Activated CD4-positive, alpha-beta T cell treated with anti-CD3 and anti-CD28 coated beads, Interleukin-2, amount 50 U/mL, for 1 hour (primary cell): ENCODE results near the gene SNX24.
A peak's percentile ranks its signal among the peaks of the same experiment; 100 is the strongest.
"Not testable (repeated sequence)": the region's sequence is repeated elsewhere in the genome, so short reads cannot be mapped to it uniquely, and the experiment has no call there.

Experiments
- DNase-seq: peaks from one replicate; pipeline ENCODE4 v3.0.0-alpha.2; 2020

SNX24 gene, protein sequence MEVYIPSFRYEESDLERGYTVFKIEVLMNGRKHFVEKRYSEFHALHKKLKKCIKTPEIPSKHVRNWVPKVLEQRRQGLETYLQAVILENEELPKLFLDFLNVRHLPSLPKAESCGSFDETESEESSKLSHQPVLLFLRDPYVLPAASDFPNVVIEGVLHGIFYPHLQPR

DNA sequence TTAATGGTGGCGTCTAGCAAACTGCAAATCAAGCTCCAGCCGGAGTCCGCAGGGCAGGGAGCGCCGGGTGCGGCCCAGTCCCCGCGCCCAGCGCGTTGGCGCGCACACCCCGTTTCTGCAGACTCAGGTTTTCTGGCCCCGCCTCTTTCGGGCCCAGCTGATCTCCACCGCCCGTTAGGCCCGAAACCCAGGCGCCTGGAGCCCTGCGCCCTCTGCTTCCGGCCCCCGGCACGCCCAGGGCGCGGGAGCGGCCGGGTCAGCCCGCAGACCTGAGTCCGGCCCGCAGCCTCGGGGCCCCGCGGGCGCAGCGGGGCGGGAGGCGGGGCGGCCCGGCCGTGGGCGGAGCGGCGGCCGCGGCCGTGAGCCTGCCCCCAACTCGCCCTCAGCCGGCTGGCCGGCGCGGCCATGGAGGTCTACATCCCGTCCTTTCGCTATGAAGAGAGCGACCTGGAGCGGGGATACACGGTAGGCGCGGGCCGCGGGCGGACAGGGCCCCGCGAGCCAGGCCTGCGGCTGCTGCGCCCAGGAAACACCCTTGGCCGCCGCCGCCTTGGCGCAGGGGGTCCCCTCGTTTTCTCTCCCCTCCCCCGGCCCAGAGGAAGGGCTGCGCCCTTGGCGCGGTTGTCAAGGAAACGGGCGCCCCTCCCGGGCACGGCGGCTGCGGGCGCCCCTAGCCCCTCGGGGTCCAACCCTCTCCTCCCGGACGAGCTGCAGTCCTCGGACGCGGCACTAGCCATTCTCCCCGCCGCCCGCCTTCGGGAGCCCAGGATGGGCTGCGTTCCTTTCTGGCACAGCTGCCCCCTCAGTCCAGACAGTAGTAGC, at the start of gene SNX24:
Gene SNX24 (plus strand): TSS at position 385 of the 822 bp plus-strand sequence. CDS start 21 bp downstream, at position 406.
- DNase-seq: peak; percentile 63

DNA sequence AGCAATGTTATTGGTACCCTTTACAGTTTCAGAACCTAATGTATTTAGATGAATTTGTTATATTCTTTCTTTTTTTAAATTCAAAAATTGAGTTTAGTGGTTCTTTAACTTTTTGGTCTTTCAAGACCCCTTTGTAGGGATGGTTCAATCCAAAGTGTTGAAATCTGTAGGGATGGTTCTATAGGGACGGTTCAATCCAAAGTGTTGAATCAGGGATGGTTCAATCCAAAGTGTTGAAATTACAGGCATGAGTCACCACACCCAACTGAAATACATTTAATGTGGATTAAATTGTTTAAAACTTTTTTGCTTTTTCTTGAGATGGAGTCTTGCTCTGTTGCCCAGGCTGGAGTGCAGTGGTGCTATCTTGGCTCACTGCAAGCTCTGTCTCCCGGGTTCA, 39.9 kb upstream of the SNX24 start:
- DNase-seq: no peak

DNA sequence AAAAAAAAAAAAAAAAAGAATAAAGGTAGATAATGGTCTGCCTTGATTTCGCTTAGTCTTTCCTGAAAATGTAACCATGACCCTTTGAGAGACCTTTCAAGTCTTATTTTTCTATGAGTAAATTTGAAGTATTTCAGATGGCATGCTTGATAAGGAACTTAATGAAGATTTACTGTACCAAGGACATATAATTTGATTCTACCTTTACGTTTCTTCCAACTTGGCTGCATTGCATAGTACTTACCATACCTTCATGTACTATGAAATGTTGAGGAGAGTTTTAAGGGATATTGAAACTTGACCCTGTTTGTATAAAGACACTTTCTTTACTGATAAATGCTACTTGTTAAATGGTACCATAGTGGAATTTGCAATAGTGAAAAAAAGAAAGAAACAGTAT, 35.0 kb upstream of the SNX24 start:
- DNase-seq: no peak

DNA sequence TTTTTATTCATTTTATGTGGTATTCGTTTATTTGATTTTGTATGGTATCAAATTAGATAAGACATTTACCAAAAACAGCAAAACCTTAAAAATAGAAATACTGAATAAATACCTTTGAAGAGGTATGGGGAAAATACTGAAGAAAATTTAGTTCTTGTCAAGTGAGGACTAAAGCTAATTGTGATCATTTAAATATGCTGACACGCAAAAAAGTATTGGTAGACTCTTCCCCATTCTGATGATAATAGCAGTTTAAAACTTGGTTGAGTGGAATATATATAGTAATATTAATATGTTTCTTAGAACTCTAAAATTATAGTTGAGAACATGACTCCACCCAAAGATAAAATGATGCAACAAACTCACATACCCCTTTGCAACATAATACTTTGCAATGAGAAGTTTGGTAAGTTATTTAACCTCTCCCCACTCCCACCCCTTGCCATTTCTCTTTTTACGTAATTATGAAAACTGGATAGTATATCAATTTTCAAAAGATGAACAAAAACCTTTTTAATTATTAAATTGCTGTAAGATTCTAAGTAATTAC, 30.1 kb upstream of the SNX24 start:
- DNase-seq: no peak

DNA sequence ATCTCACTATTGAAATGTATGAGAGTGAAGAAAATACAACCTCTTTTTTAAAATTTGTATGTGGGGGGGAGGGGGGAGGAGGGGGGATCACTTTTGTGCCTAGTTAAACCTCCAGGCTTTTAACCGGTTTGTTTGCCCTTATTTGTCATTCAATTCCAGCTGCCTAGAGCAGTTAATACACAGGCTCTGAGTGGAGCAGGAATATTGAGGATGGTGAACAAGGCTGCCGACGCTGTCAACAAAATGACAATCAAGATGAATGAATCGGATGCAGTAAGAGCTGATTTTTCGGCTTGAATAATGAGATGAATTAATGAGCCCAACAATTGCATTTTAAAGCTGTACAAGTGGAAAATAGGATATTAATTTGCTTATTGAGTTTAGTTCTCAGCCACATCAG, 28.7 kb upstream of the SNX24 start:
- no peak for DNase-seq

DNA sequence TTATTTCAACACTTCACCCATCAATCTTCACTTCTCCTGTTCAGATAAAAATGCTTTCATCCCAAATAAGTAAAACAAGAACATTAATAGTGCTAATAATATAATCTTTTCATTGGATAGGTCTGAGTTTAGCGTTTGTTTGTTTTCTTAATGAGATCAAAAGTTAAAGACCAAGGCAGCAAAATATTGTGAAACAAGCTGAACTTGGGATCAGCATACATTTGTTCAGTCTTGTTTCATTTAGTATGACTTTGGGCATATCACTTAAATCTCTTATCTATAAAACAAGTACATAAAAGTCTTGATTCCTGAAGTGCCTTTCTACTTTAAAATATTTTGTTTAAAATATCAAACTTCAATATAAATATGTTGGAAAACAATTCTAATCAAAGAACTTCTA, 13.4 kb upstream of the SNX24 start:
- no peak for DNase-seq

DNA sequence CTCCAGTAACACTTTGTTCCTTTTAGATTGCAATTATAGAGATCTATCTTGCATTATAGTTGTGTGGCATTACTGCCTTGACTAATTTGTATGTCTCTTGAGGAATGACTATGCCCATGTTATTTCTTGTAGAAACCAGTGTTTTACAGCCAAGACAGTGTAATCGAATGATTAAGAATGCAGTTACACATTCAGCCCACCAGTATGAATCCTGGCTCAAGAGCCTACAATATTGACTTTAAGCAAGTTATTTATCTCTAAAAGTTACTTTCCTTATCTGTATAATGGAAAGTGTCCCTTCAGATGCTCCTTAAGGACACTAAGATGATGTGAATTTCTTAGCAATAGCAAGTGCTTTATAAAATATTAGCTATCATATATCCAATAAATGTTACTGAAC, 9.7 kb upstream of the SNX24 start:
- no peak for DNase-seq

DNA sequence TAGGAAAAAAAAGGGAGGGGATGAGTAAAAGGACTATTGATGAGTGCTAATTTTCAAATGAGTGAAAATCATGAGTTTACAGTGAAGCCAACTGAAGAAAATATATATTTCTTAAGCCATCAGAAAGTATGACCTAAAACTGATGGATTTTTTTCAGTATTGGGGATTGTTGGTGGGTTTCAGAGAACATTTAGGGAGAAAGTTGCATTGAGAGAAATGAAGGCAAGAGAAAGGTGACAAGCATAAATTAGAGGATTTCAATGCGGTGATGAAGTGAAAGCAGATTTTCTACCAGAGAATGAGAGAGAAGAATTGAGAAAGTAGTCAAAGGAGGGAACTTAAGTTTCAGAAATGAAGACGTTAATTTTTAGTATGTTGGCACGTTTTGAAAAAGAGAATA, 8.5 kb upstream of the SNX24 start:
- no peak for DNase-seq

DNA sequence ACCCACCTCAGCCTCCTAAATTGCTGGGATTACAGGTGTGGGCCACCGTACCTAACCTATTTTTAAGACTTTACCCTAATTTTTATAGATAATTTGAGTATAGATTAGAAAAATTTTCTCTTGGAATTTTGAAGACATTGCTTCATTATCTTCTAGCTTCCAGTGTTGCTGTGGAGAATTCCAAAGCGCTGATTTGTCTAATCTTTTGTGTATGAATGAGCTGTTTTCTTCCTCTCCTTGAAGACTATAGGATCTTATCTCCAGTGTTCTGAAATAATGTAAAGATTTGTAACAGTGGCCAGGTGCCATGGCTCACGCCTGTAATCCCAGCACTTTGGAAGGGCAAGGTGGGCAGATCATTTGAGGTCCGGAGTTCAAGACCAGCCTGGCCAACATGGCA, 5.7 kb upstream of the SNX24 start:
- DNase-seq: no peak

DNA sequence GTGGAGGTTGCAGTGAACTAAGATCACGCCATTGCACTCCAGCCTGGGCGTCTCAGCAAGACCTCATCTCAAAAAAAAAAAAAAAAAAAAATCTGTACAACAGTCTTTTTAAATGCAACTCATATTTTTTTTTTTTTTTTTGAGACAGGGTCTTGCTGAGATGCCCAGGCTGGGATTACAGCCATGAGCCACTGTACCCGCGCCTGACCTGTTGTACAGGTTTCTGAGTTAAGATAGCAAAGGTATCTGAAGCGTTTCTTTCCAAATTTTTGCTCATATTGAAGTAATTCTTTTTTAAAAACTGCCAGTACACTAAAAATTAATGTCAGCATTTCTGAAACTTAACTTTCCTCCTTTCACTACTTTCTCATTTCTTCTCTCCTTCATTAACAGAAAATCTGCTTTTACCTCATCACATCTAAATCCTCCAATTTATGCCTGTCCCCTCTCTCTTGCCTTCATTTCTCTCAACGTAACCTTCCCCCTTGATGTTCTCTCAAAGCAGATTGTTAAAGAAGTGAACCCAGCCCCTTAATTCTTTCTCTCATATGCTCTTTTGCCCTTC, 3.3 kb upstream of the SNX24 start:
- DNase-seq: no peak

DNA sequence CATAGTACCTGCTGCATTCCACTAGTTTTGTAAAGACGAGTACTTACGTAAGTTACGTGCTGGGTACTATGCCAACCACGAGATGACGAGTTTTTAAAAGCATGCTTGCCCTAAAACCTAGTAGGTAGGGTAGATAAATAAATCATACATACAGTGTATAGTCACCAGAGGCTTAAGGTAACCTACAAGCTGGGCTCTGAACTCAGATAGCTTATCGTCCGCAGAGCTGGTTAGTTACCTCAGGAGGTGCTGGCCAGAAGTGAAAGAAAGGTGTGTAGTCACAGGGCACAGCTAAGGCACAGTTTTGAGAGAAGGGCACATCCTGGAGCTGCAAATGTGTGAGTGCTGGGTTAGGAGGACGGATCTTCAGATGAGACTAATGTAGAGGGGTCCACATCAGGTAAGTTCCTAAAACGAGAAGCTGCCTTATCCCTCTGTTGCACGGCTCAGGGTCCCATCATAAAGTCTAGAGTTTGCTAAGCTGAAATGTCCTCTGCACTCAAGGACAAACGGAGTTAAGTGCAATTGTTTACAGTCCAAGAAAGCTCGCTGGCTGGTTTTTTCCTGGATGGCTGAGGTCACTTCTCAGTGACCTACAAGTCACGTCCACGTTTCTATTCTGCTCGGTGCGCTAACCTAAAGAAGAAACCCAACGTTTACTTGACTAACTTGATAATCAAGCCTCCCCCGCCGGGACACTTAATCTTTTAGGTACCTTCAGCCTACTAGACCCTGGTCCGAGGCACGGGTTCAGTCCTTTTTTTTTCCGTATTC, 1.1 kb upstream of the SNX24 start:
- peak; percentile 1 for DNase-seq

DNA sequence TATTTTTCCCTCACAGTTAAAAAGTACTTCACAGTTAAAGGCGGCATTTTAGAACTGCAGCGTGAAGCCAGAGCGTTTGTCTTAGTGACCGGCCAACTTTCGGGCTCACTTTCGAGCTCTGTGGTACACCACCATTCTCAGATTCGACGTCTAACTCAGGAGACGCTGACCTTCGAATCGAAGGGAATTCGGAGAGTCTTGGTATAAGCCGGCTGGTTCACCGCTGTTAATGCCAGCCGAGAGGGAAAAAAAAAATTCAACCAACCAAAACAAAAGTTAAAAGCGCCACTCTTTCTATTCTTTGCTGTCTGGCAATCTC, 544 bp upstream of the SNX24 start:
- peak; percentile 0 for DNase-seq

DNA sequence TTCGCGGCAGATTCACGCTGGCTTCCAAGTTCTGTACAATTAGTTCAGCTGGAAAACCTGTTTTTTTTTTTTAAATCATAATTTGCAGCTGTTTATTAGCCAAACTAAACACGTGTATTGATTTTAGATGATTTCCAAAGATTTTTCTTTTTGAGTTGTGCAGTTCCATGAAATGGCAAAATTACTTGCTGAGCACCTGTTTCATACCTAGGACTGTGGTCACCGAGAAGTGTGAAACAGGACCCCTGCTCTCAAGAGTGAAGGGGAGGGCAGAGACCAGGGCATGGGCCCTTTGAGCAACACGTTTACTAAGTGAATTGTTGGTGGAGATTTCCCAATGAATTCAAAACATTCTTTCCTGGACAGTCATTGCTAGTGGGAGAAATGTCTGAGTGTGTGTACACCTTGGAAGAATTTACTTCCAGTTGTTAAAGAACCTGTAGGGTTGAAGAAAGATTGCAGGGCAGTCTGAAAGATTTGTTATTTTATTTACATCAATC, 688 bp downstream of the SNX24 start:
- DNase-seq: no peak

DNA sequence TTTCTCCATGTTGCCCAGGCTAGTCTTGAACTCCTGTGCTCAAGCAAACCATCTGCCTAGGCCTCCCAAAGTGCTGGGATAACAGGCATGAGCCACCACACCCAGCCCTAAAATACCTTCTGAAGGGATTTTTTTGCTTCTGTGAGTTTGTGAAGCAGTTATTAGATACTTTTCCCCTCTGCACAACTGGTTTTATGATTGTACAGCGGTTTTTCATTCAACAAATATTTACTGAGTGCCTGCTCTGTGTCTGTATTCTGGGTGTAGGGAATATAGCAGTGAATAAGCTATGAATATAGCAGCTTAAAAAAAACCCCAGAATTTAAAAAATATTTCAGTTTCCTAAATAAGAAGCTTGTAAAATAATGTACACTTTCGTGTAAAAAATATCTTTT, 2.3 kb downstream of the SNX24 start:
- DNase-seq: no peak

DNA sequence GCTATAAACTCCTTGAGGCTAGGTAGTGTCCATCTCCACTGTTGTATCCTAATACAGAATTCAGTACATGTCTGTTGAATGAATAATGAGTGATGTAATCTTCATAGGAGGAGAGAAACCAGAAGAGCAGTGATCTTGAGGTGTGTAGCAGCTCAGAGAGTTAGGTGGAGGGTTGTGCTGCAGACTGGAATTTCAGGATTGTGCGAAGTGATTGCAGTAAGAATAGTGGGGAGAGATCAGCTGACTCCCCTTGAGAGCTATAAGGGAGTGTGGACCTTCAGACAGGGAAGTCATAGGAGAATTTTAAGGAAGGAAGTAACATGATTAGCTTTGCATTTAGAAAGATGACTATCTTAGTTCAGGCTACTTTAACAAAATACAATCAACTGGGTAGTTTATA, 4.4 kb downstream of the SNX24 start:
- no peak for DNase-seq

DNA sequence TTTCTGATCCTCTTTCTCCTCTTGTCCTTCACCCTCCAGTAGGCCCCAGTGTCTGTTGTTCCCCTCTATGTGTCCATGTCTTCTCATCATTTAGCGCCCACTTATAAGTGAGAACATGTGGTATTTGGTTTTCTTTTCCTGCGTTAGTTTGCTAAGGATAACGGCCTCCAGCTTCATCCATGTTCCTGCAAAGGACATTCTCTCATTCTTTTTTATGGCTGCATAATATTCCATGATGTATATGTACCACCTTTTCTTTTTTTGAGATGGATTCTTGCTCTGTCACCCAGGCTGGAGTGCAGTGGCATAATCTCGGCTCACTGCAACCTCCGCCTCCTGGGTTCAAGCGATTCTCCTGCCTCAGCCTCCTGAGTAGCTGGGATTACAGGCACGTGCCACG, 12.1 kb downstream of the SNX24 start:
- DNase-seq: not testable (repeated sequence)

DNA sequence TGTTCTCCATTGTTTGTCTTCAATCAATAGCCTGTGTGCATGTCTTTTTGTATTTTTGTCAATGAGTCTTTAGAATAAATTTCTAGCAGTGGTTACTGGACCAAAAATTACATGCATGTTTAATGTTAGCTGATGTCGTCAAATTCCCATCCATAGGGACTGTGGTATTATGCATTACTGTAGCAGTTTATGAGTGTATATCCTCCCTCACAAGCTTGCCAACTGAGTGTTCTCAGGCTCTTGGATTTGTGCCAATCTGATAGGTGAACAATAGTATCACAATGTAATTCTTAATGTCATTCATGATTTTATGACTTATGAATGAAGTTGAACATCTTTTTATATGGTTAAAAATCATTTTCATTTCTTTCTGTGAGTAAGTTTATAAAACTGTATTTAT, 13.0 kb downstream of the SNX24 start:
- no peak for DNase-seq

DNA sequence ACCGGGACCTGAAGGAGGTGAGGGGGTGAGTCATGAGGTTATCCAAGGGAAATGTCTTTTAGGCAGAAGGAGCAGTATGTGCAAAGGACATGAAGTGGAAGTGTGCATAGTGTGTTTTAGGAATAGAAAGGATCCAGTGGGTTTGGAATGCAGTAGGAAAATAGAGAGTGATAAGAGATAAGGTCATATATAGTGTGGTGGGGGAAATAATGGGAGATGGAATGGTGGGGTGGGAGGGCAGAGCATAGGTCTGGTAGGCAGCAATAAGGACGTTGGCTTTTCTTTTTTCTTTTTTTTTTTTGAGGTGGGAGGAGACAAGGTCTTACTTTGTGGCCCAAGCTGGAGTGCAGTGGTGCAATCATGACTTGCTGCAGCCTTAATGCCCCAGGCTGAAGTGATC, 17.8 kb downstream of the SNX24 start:
- no peak for DNase-seq

DNA sequence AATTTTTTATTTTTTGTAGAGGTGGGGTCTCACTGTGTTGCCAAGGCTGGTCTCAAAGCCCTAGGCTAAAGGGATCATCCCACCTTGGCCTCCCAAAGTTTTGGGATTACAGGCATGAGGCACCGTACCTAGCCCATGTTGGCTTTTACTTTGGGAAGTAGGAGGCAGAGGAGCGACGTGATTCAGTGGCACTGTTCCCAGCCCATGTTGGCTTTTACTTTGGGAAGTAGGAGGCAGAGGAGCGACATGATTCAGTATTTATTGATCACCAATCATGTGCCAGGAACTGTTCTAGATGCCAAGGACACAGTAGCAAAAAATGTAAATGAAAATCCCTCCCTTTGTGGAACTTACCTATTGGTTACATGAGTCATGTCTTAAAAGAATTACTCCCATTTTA, 18.3 kb downstream of the SNX24 start:
- DNase-seq: no peak

DNA sequence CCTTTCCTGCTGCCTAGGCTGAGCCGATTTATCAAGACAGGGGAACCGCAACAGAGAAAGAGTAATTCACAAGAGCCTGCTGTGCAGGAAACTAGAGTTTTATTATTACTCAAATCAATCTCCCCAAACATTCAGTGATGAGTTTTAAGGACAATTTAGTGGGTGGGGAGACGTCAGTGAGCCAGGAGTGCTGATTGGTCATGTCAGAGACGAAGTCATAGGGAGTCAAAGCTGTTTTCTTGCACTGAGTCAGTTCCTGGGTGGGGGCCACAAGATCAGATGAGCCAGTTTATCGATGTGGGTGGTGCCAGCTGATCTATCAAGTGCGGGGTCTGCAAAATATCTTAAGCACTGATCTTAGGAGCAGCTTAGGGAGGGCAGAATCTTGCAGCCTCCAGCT, 19.0 kb downstream of the SNX24 start:
- DNase-seq: no peak

DNA sequence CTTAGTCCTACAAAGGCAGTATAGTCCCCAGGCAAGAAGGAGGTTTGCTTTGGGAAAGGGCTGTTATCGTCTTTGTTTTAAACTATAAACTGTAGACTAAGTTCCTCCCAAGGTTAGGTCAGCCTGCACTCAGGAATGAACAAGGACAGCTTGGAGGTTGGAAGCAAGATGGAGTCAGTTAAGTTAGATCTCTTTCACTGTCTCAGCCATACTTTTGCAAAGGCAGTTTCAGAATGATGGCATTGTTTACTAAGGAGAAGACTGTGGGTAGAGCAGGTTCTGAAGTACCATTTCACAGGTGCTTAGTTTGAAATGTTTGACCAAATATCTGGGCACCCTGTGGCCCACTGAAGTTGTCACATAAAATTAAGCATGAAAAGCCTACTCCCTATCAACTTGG, 19.4 kb downstream of the SNX24 start:
- no peak for DNase-seq

DNA sequence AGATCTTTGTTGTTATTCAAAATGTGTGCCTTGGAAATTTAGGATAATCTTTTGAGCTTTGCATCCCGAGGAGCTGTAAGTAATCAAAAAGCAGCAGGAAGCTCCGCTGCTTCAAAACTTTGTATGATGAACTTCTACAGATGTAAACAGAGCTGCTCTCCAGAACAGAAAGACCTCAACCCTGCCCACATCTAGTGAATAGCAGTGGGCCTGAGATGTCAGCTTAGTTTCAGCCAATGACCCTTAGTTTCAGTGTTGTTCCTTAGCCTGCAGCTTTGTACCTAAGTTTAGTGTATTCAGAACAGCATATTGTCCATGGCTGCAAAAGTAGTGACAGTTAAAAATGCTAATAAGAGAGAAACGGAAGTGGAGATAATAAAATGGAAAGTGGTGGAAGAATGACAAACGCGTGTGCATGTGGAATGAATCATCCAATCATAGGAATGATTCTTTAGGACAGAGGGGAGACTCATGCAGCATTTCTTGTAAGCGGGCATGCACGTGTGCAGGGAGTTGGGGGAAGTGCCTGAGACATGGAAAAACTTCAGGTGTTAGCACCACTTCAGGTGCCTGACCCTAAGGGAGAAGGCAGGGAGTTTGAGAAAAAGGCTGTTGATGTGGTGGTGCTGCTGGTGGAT, 24.9 kb downstream of the SNX24 start:
- no peak for DNase-seq

DNA sequence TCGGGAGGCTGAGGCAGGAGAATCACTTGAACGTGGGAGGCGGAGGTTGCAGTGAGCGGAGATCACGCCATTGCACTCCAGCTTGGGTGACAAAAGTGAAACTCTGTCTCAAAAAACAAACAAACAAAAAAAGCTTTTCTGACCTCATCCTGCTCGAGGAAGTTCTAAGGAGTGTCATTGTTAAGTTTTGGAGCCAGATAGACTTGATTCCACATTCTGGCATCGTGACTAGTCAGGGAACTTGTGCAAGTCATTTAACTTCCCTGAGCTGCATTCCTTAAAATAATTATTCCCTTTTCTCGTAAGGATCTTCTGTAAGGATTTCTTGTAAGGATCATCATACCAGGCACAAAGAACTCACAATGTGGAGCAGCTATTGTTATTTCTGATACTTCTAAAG, 26.2 kb downstream of the SNX24 start:
- no peak for DNase-seq
